ENCODE data around the gene SCYL1. TPM values are rescaled to one million over a fixed set of nuclear protein-coding genes. Genes with fewer than 3 reads are reported as not detected.

Gene SCYL1
- total and polyA plus RNA-seq, 2 of the 4 experiments (the other 2 are of a cell fraction) = 96.4 to 150 TPM

DNA sequence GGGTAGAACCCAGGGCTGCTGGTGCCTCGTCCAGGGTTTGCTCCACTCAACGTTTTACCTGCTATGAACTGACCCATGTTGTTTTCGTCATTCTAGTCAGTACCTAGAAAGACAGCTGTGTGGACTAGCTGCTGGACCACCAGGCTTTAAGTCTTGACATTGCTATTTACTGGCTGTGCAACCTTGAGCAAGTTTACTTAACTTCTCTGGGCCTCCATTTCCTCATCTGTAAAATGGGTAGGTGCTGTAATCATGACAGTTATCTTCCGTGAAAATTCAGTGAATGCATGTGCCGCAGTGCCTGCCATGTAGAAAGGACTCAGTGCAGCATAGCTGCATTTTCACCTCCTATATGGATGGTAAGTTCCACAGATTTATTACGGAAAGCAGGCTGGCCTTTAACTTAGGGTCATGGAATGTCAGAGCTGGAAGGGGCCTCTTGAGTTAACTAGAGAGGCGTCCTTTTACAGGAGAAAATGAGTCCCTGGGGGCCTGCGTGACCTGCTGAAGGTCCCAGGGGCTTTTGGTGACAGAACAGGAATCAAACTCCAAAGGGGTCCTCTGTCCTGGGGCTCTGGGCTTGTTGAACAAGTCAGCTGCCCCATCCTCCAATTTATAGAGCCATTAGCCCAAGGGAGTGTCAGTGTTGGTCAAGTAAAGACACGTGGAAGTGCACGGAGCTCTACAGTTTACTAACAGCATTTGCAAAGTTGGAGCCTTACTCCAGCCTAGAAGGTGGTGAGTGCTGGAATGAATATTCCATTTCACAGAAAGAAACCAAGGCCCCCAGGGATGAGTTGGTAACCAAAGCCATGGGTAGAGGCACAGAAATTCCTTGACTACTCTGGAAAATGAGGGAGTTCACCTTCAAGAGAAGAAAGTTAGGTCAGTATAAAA lies 38.1 kb upstream of the SCYL1 start:
- H2AK9ac ChIP-seq (replicated peaks; ENCODE audit: low read depth, low read length, poor library complexity) = peak overlapping the region; percentile 81
- H3K4me3 ChIP-seq (ENCODE audit: insufficient read depth, low read depth, low read length) = no peak overlapping the region

More for the DNA sequence above, 38.1 kb upstream of the SCYL1 start:
- peak overlapping the region; percentile 48 for H3K18ac ChIP-seq (ENCODE audit: low read depth, low read length)
- H2AFZ ChIP-seq (replicated peaks; ENCODE audit: low read length, poor library complexity) = peak overlapping the region; percentile 35
- peak overlapping the region; percentile 38 to 96 for H4K8ac ChIP-seq (ENCODE audit: low read depth in 2 of 2, low read length in 2 of 2)
- peaks cover 23% of the 10 kb centered on the region for H3K9me1 ChIP-seq (ENCODE audit: insufficient read depth, low read length)
- peak overlapping the region; percentile 94 for H3K4ac ChIP-seq (ENCODE audit: low read depth, low read length)
- H3K9me3 ChIP-seq (ENCODE audit: control insufficient read depth, insufficient read depth, low read length) = no peaks in the 10 kb centered on the region
- H3K4me1 ChIP-seq (ENCODE audit: control insufficient read depth, insufficient read depth, low read length) = peaks cover 46% of the 10 kb centered on the region
- peak overlapping the region; percentile 94 for H2BK120ac ChIP-seq (ENCODE audit: low read depth, low read length)
- BruUV-seq (replicated peaks) = no TSS peak
- H4K91ac ChIP-seq (ENCODE audit: insufficient read depth, low read depth, low read length) = peak overlapping the region; percentile 97
- peaks cover 18 to 66% of the 10 kb centered on the region in 2 experiments for H3K79me1 ChIP-seq (ENCODE audit: low read depth in 1 of 2, low read length in 2 of 2)
- H3K36me3 ChIP-seq (ENCODE audit: control insufficient read depth, insufficient read depth, low read length) = no peaks in the 10 kb centered on the region
- H4K5ac ChIP-seq (ENCODE audit: low read depth, low read length) = peak overlapping the region; percentile 38
- peak overlapping the region; percentile 81 for H3K56ac ChIP-seq (ENCODE audit: extremely low read depth, insufficient read depth, low read length)
- CTCF ChIA-PET = interaction anchor here (1.0 kb wide), 1 partner anchor 15 kb away, joined by 4 read pairs; no protein-coding TSS in a partner anchor
- peak overlapping the region; percentile 87 for H2BK5ac ChIP-seq (ENCODE audit: low read depth, low read length, poor library complexity, severe bottlenecking)
- H4K20me1 ChIP-seq (ENCODE audit: insufficient read depth, low read length) = no peaks in the 10 kb centered on the region
- peak overlapping the region; percentile 97 for H3K23ac ChIP-seq (ENCODE audit: low read depth, low read length)
- DNase-seq (no peak), ATAC-seq (ENCODE audit: low read depth) (no peak)
- H2BK20ac ChIP-seq (ENCODE audit: low read depth, low read length) = peak overlapping the region; percentile 93
- dilution Hi-C loops (cut with HindIII; ENCODE audit: low sequenced_read_pairs, unreplicated experiment) (no loop called here), in situ Hi-C loops (cut with MboI; ENCODE audit: low sequenced_read_pairs) (no loop called here), intact Hi-C loops (cut with micrococcal nuclease) (no loop called here)
- no peaks in the 10 kb centered on the region for H3K27me3 ChIP-seq (ENCODE audit: control insufficient read depth, insufficient read depth, low read length)
- WGBS, 2 experiments (ENCODE audit: extremely low coverage in 2 of 2, insufficient read length in 1 of 2) = 88% methylated on average over 3 of the region's 10 CpGs; no CpG with 5 or more reads in 1 of the 2 experiments
- TF ChIP-seq FOS (IDR thresholded peaks at IDR 0.05; ENCODE audit: low read depth, low read length) = no peak
- peak overlapping the region; percentile 23 for H3K4me2 ChIP-seq (ENCODE audit: low read depth, low read length)
- POLR2A ChIA-PET (ENCODE audit: unreplicated experiment) = interaction anchor here (0.6 to 9.6 kb wide), 6 partner anchors 8 to 66 kb away, joined by 3 to 400 read pairs (median 9); partner anchors contain the start of genes MALAT1 and NEAT1
- peak overlapping the region; percentile 14 for H3K9ac ChIP-seq (ENCODE audit: low read depth, low read length)
- peak overlapping the region; percentile 91 for H3K14ac ChIP-seq (replicated peaks; ENCODE audit: low read depth, low read length)
- H3K27ac ChIP-seq (ENCODE audit: insufficient read depth, low read length) = peak overlapping the region; percentile 82
- H2BK15ac ChIP-seq (ENCODE audit: low read depth, low read length) = peak overlapping the region; percentile 86; the same call in 2 of the 3 replicates
- H2AK5ac ChIP-seq (ENCODE audit: low read depth, low read length) = peak overlapping the region; percentile 91

All from IMR-90 (cell line).